Measurements from ENCODE around the gene SNX5.

The SNX5 gene

GRCh38 chr20:17968366-17969277, at the start of gene SNX5, which contains the start of gene MGME1:
Gene SNX5 (minus strand): TSS chr20:17968794. CDS start chr20:17968425, 369 bp downstream.
Gene MGME1 (plus strand): TSS chr20:17969018. CDS start chr20:17969860, 842 bp downstream.
- peak; percentile 99 for DNase-seq

GRCh38 chr20:18018100-18018499, 49.5 kb upstream of the SNX5 start:
- no peak for DNase-seq

- no peak for DNase-seq
These were observed 48.2 kb upstream of the SNX5 start for GRCh38 chr20:18016772-18017171.

- no peak for DNase-seq
These were observed 45.8 kb upstream of the SNX5 start for GRCh38 chr20:18014411-18014810.

GRCh38 chr20:18012901-18013300, 44.3 kb upstream of the SNX5 start:
- DNase-seq, result no peak

GRCh38 chr20:18011951-18012645, 43.5 kb upstream of the SNX5 start:
- no peak for DNase-seq

GRCh38 chr20:18011482-18011881, 42.9 kb upstream of the SNX5 start:
- no peak for DNase-seq

GRCh38 chr20:18009116-18009515, 40.5 kb upstream of the SNX5 start:
- DNase-seq, result no peak

GRCh38 chr20:18007534-18008292, 39.1 kb upstream of the SNX5 start:
- DNase-seq, result no peak

- DNase-seq, result no peak
These were observed 38.1 kb upstream of the SNX5 start for GRCh38 chr20:18006684-18007083.

GRCh38 chr20:18005990-18006364, 37.4 kb upstream of the SNX5 start:
- DNase-seq, result no peak

GRCh38 chr20:18005170-18005989, 36.8 kb upstream of the SNX5 start:
- no peak for DNase-seq

- DNase-seq, result no peak
These were observed 35.9 kb upstream of the SNX5 start for GRCh38 chr20:18004384-18005031.

GRCh38 chr20:18003897-18004296, 35.3 kb upstream of the SNX5 start:
- no peak for DNase-seq

GRCh38 chr20:18001131-18001921, 32.7 kb upstream of the SNX5 start:
- no peak for DNase-seq

GRCh38 chr20:17999566-17999965, 31.0 kb upstream of the SNX5 start:
- no peak for DNase-seq

GRCh38 chr20:17998446-17998845, 29.9 kb upstream of the SNX5 start:
- no peak for DNase-seq

GRCh38 chr20:17995967-17996819, 27.6 kb upstream of the SNX5 start:
- peak; percentile 7 for DNase-seq

GRCh38 chr20:17993546-17993945, 25.0 kb upstream of the SNX5 start:
- no peak for DNase-seq
